Activated CD4-positive, alpha-beta T cell treated with anti-CD3 and anti-CD28 coated beads, Interleukin-2, amount 50 U/mL, for 48 hours (primary cell): ENCODE measurements around the gene ELOVL2.
"Not testable (repeated sequence)": the region's sequence is repeated elsewhere in the genome, so short reads cannot be mapped to it uniquely, and the experiment has no call there.

Source experiments
- DNase-seq, 2 experiments: peaks; one replicate each; pipeline ENCODE4 v3.0.0-alpha.2; 2020

Gene ELOVL2

GRCh38 chr6:11018225-11018624 lies 25.9 kb downstream of the ELOVL2 start:
- DNase-seq = no peak

GRCh38 chr6:11017090-11017489 lies 27.0 kb downstream of the ELOVL2 start:
- DNase-seq = no peak

- no peak for DNase-seq
Measured at GRCh38 chr6:11016452-11016851, 27.7 kb downstream of the ELOVL2 start.

GRCh38 chr6:11015102-11015501 lies 29.0 kb downstream of the ELOVL2 start:
- DNase-seq = no peak

- DNase-seq = no peak
Measured at GRCh38 chr6:11013721-11014070, 30.4 kb downstream of the ELOVL2 start.

- DNase-seq = no peak
Measured at GRCh38 chr6:11012976-11013720, 31.0 kb downstream of the ELOVL2 start.

- no peak for DNase-seq
Measured at GRCh38 chr6:11012295-11012754, 31.8 kb downstream of the ELOVL2 start.

- no peak for DNase-seq
Measured at GRCh38 chr6:11011787-11012234, 32.3 kb downstream of the ELOVL2 start.

GRCh38 chr6:11009353-11009752 lies 34.8 kb downstream of the ELOVL2 start:
- no peak for DNase-seq

- no peak for DNase-seq
Measured at GRCh38 chr6:11008821-11009220, 35.3 kb downstream of the ELOVL2 start.

- no peak for DNase-seq
Measured at GRCh38 chr6:11007715-11008608, 36.1 kb downstream of the ELOVL2 start.

GRCh38 chr6:11006061-11006460 lies 38.0 kb downstream of the ELOVL2 start:
- DNase-seq = no peak

- DNase-seq = not testable (repeated sequence)
Measured at GRCh38 chr6:11003297-11003696, 40.8 kb downstream of the ELOVL2 start.

GRCh38 chr6:11002176-11002575 lies 41.9 kb downstream of the ELOVL2 start:
- DNase-seq = no peak

GRCh38 chr6:10999994-11000393 lies 44.1 kb downstream of the ELOVL2 start:
- no peak for DNase-seq

- DNase-seq = no peak
Measured at GRCh38 chr6:10995114-10995707, 48.9 kb downstream of the ELOVL2 start.

- no peak for DNase-seq
Measured at GRCh38 chr6:10993896-10994295, 50.2 kb downstream of the ELOVL2 start.

GRCh38 chr6:10991115-10991514 lies 53.0 kb downstream of the ELOVL2 start:
- DNase-seq = no peak

GRCh38 chr6:10989587-10989986 lies 54.5 kb downstream of the ELOVL2 start:
- DNase-seq = no peak

- not testable (repeated sequence) for DNase-seq
Measured at GRCh38 chr6:10984959-10985358, 59.1 kb downstream of the ELOVL2 start.

GRCh38 chr6:10981409-10981808 lies 62.7 kb downstream of the ELOVL2 start:
- DNase-seq = no peak

GRCh38 chr6:10979603-10980002 lies 64.5 kb downstream of the ELOVL2 start:
- DNase-seq = no peak

GRCh38 chr6:10977231-10977968 lies 66.7 kb downstream of the ELOVL2 start:
- no peak for DNase-seq
